Measurements from ENCODE around the gene EPAS1.

GRCh38 chr2:46290078-46290477 lies 7.1 kb upstream of the EPAS1 start:
- TF ChIP-seq CTCF (IDR thresholded peaks at IDR 0.05), result no peak
- no peak for TF ChIP-seq EZH2 (IDR thresholded peaks at IDR 0.05)
